ENCODE measurements around the gene MEIS2.

DNA sequence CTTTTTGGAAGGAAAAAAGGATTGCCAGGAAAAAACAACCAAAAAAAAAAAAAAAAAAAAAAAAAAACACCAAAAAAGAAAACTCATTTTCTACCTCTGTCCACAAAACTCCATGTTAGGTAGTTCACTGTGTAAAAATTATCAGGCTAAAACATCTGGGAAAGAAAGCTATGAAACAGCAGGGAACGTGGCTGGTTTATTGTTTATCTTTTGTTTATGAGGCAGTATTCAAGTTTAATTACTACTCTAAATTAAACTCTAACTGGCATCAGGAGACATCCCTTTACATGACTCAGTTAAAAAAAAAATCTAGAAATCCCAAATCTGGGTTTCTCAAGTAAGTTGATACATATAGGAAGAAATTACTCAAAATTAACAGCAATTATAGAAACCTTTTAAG is 21.8 kb downstream of the MEIS2 start:
- TF ChIP-seq, protein P1, sequence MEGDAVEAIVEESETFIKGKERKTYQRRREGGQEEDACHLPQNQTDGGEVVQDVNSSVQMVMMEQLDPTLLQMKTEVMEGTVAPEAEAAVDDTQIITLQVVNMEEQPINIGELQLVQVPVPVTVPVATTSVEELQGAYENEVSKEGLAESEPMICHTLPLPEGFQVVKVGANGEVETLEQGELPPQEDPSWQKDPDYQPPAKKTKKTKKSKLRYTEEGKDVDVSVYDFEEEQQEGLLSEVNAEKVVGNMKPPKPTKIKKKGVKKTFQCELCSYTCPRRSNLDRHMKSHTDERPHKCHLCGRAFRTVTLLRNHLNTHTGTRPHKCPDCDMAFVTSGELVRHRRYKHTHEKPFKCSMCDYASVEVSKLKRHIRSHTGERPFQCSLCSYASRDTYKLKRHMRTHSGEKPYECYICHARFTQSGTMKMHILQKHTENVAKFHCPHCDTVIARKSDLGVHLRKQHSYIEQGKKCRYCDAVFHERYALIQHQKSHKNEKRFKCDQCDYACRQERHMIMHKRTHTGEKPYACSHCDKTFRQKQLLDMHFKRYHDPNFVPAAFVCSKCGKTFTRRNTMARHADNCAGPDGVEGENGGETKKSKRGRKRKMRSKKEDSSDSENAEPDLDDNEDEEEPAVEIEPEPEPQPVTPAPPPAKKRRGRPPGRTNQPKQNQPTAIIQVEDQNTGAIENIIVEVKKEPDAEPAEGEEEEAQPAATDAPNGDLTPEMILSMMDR (IDR thresholded peaks at IDR 0.05; ENCODE audit: poor library complexity, severe bottlenecking): no peak
- no peak for TF ChIP-seq EZH2 (IDR thresholded peaks at IDR 0.05; ENCODE audit: borderline replicate concordance, insufficient read depth, low read length, poor library complexity, severe bottlenecking)
- TF ChIP-seq SMC3 (conservative IDR thresholded peaks at IDR 0.05; ENCODE audit: poor library complexity): no peak
- TF ChIP-seq, protein P2, sequence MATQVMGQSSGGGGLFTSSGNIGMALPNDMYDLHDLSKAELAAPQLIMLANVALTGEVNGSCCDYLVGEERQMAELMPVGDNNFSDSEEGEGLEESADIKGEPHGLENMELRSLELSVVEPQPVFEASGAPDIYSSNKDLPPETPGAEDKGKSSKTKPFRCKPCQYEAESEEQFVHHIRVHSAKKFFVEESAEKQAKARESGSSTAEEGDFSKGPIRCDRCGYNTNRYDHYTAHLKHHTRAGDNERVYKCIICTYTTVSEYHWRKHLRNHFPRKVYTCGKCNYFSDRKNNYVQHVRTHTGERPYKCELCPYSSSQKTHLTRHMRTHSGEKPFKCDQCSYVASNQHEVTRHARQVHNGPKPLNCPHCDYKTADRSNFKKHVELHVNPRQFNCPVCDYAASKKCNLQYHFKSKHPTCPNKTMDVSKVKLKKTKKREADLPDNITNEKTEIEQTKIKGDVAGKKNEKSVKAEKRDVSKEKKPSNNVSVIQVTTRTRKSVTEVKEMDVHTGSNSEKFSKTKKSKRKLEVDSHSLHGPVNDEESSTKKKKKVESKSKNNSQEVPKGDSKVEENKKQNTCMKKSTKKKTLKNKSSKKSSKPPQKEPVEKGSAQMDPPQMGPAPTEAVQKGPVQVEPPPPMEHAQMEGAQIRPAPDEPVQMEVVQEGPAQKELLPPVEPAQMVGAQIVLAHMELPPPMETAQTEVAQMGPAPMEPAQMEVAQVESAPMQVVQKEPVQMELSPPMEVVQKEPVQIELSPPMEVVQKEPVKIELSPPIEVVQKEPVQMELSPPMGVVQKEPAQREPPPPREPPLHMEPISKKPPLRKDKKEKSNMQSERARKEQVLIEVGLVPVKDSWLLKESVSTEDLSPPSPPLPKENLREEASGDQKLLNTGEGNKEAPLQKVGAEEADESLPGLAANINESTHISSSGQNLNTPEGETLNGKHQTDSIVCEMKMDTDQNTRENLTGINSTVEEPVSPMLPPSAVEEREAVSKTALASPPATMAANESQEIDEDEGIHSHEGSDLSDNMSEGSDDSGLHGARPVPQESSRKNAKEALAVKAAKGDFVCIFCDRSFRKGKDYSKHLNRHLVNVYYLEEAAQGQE (IDR thresholded peaks at IDR 0.05; ENCODE audit: borderline replicate concordance): no peak
- TF ChIP-seq POLR2AphosphoS5 (IDR thresholded peaks at IDR 0.05): no peak
- no peak for TF ChIP-seq RAD21 (conservative IDR thresholded peaks at IDR 0.05)
- TF ChIP-seq TAF1 (IDR thresholded peaks at IDR 0.05; ENCODE audit: low read depth): no peak
- no peak for TF ChIP-seq EP300 (conservative IDR thresholded peaks at IDR 0.05; ENCODE audit: poor library complexity, severe bottlenecking)
- TF ChIP-seq MXI1 (conservative IDR thresholded peaks at IDR 0.05; ENCODE audit: poor library complexity, severe bottlenecking): no peak
